Osteoblast (primary cell): ENCODE results near the gene GRM7. TPM values are rescaled to one million over a fixed set of nuclear protein-coding genes. Genes with fewer than 3 reads are reported as not detected.

ENCODE experiments used
- DNase-seq: peaks from one replicate; pipeline ENCODE4 v3.0.0; 2011; ENCODE audit warnings: low spot score, mixed read lengths; ENCODE audit not compliant: insufficient read length; ENCODE audit errors: missing footprints
- H2AFZ ChIP-seq: 2 replicates; pipeline ENCODE4 v1.6.0; 2011; ENCODE audit warnings: mild to moderate bottlenecking, low read length
- H3K27ac ChIP-seq: 2 replicates; pipeline ENCODE4 v1.5.1; 2011; ENCODE audit warnings: mild to moderate bottlenecking, low read depth, low read length, moderate library complexity
- H3K27me3 ChIP-seq: 2 replicates; pipeline ENCODE4 v1.6.0; 2012; ENCODE audit warnings: mild to moderate bottlenecking, control low read depth, inconsistent platforms, low read length, moderate library complexity; ENCODE audit not compliant: insufficient read depth
- H3K36me3 ChIP-seq: 2 replicates; pipeline ENCODE4 v1.5.1; 2011; ENCODE audit warnings: mild to moderate bottlenecking, low read length, control low read depth, moderate library complexity; ENCODE audit not compliant: insufficient read depth
- H3K4me1 ChIP-seq: 2 replicates; pipeline ENCODE4 v1.5.1; 2011; ENCODE audit warnings: mild to moderate bottlenecking, low read length, control low read depth, moderate library complexity; ENCODE audit not compliant: insufficient read depth
- H3K4me2 ChIP-seq: 2 replicates; pipeline ENCODE4 v1.6.0; 2011; ENCODE audit warnings: mild to moderate bottlenecking, low read length; ENCODE audit not compliant: insufficient read depth
- H3K4me3 ChIP-seq: fragments of 200-600 bp; sonication (generic); 3 replicates; pipeline ENCODE4 v1.5.1; 2012; ENCODE audit warnings: mild to moderate bottlenecking, low read length, inconsistent platforms; ENCODE audit not compliant: insufficient read depth
- H3K79me2 ChIP-seq: 2 replicates; pipeline ENCODE4 v1.6.0; 2012; ENCODE audit warnings: mild to moderate bottlenecking, low read length, control low read depth, inconsistent platforms; ENCODE audit not compliant: insufficient read depth
- H3K9me3 ChIP-seq: 2 replicates; pipeline ENCODE4 v1.5.1; 2011; ENCODE audit warnings: low read depth, low read length, control low read depth
- H4K20me1 ChIP-seq: 2 replicates; pipeline ENCODE4 v1.6.0; 2012; ENCODE audit warnings: mild to moderate bottlenecking, low read length, control low read depth; ENCODE audit not compliant: insufficient read depth
- total RNA-seq: library from RNA; depleted of rRNA; stranded (reverse); fragments of >200 nt; gene quantifications from 2 replicates; pipeline ENCODE4 v1.2.3, GENCODE V29; 2012
- TF ChIP-seq, protein P1 (sequence below): IDR thresholded peaks from 2 replicates; pipeline ENCODE4 v1.5.1; 2011; ENCODE audit warnings: mild to moderate bottlenecking, low read depth, low read length, moderate library complexity; ENCODE audit errors: extremely low read depth

The GRM7 gene
- total RNA-seq, 1 donor = not detected

DNA sequence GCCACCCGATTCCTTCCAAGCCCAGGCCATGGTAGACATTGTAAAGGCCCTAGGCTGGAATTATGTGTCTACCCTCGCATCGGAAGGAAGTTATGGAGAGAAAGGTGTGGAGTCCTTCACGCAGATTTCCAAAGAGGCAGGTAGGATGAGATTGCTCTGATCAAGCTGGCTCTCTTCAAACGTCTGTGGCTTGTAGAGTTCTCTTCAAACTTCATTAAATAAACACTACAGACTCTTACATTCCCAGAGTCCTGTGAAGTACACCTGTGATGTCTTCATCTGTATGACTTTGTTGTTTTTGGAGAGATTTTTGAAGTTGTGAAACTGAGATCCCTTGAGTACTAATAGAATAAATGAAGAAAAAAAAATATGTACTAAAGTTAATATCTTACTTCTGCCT is 285.6 kb downstream of the GRM7 start:
- no peak overlapping the region for H3K4me2 ChIP-seq
- no peak overlapping the region for H3K27ac ChIP-seq
- no peaks in the 10 kb centered on the region for H3K36me3 ChIP-seq
- no peak overlapping the region for H2AFZ ChIP-seq
- no peak for DNase-seq
- no peaks in the 10 kb centered on the region for H3K9me3 ChIP-seq
- H3K27me3 ChIP-seq = no peaks in the 10 kb centered on the region
- no peak overlapping the region for H3K4me3 ChIP-seq
- H3K79me2 ChIP-seq = no peaks in the 10 kb centered on the region
- TF ChIP-seq, protein P1, sequence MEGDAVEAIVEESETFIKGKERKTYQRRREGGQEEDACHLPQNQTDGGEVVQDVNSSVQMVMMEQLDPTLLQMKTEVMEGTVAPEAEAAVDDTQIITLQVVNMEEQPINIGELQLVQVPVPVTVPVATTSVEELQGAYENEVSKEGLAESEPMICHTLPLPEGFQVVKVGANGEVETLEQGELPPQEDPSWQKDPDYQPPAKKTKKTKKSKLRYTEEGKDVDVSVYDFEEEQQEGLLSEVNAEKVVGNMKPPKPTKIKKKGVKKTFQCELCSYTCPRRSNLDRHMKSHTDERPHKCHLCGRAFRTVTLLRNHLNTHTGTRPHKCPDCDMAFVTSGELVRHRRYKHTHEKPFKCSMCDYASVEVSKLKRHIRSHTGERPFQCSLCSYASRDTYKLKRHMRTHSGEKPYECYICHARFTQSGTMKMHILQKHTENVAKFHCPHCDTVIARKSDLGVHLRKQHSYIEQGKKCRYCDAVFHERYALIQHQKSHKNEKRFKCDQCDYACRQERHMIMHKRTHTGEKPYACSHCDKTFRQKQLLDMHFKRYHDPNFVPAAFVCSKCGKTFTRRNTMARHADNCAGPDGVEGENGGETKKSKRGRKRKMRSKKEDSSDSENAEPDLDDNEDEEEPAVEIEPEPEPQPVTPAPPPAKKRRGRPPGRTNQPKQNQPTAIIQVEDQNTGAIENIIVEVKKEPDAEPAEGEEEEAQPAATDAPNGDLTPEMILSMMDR = no peak
- no peaks in the 10 kb centered on the region for H4K20me1 ChIP-seq
- no peaks in the 10 kb centered on the region for H3K4me1 ChIP-seq

DNA sequence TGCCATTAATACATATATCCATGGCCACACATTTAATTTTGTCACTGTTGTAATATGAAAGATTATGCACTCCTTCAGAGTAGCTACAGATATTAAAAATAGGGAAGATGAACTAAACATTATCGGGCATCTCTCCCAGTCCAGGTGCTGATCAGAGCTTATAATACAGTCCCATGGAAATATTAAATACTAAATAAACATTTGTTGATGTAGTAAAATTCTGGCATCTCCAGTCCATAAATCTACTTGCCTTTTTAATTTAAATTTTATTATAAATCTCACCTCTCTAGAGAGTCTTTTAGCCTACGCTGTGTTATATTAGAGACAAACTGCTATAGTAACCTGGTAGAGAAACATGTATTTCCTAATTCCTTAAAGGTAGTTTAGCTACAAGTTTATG is 297.6 kb downstream of the GRM7 start:
- Histone ChIP-seq H3K79me2 (no peaks in the 10 kb centered on the region), H3K9me3 (no peaks in the 10 kb centered on the region), H3K27ac (no peak overlapping the region), H3K4me2 (no peak overlapping the region), H4K20me1 (no peaks in the 10 kb centered on the region), H3K27me3 (no peaks in the 10 kb centered on the region), H3K4me1 (no peaks in the 10 kb centered on the region), H3K4me3 (no peak overlapping the region), H2AFZ (no peak overlapping the region), H3K36me3 (no peaks in the 10 kb centered on the region)
- DNase-seq = no peak
- TF ChIP-seq, protein P1 = no peak

DNA sequence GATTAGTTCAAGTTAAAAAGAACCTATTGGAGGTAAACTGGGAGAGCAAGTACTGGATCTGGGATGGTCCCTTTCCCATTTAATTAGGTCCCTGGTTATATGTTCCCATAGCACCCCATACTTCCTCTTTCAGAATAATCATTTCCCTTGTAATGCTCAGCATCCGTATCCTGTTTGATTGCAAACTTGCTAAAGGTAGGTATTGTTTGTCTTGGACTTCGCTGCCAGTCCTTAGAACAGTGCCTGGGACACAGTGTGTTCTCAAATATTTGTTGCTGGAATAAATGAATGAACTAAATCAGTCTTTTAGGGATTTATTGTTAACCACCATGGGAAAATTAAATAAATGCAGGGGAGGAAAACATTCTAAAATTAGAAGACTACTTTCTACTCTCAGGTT is 299.8 kb downstream of the GRM7 start:
- no peaks in the 10 kb centered on the region for H3K79me2 ChIP-seq
- H3K4me1 ChIP-seq = no peaks in the 10 kb centered on the region
- H3K4me3 ChIP-seq = no peak overlapping the region
- H3K27me3 ChIP-seq = no peaks in the 10 kb centered on the region
- no peak overlapping the region for H3K4me2 ChIP-seq
- H4K20me1 ChIP-seq = no peaks in the 10 kb centered on the region
- peaks cover 2% of the 10 kb centered on the region for H3K9me3 ChIP-seq
- H3K36me3 ChIP-seq = no peaks in the 10 kb centered on the region
- no peak overlapping the region for H2AFZ ChIP-seq
- TF ChIP-seq, protein P1 = no peak
- H3K27ac ChIP-seq = no peak overlapping the region
- DNase-seq = no peak

DNA sequence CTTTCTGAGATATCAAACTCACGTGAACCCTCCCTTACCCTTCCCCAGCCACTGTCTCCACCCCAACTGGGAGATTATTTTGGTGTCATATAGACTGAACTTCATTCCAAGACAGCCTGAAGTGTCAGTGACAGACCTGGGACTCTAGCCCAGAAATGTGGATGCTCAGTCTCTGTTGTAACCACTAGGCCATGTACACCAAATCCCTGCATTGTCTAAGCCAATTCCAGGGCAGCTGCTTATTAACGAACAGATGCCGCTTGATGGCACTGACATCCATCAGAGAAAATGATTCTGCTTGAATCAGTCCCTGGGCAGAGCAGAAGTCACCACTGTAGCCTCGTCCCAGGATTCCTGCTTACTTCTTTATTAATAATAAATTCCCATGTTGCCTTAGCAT is 305.5 kb downstream of the GRM7 start:
- Histone ChIP-seq H3K79me2 (no peaks in the 10 kb centered on the region), H3K36me3 (no peaks in the 10 kb centered on the region), H3K4me3 (no peak overlapping the region), H3K4me2 (no peak overlapping the region), H3K4me1 (no peaks in the 10 kb centered on the region), H3K27ac (no peak overlapping the region), H2AFZ (no peak overlapping the region), H3K27me3 (no peaks in the 10 kb centered on the region), H4K20me1 (no peaks in the 10 kb centered on the region), H3K9me3 (peaks cover 2% of the 10 kb centered on the region)
- TF ChIP-seq, protein P1 = no peak
- DNase-seq = no peak
